GM19193 (cell line): ENCODE measurements around the gene ENC1.

Source experiments
- POLR2A ChIP-seq: IDR thresholded peaks from 4 replicates; pipeline ENCODE4 v1.6.1; 2011; ENCODE audit not compliant: insufficient read depth, insufficient read length; ENCODE audit errors: extremely low read depth

The ENC1 gene

GRCh38 chr5:74608736-74609601 is 31.6 kb downstream of the ENC1 start:
- TF ChIP-seq POLR2A = no peak

- TF ChIP-seq POLR2A = no peak
These were observed 34.8 kb downstream of the ENC1 start for GRCh38 chr5:74605759-74606158.

DNA sequence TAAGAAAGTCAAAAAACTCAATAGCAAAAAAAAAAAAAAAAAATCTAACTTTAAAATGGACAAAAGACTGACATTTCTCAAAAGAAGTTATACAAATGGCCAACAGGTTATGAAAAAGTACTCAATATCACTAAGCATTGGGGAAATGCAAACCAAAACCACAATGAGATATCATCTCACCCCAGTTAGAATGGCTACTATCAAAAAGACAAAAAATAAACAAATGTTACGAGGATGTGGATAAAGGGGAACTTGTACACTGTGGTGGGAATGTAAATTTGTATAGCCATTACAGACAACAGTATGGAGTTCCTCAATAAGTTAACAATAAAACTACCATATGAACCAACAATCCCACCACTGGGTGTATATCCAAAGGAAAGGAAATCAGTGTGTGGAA is 37.2 kb downstream of the ENC1 start:
- no peak for TF ChIP-seq POLR2A

DNA sequence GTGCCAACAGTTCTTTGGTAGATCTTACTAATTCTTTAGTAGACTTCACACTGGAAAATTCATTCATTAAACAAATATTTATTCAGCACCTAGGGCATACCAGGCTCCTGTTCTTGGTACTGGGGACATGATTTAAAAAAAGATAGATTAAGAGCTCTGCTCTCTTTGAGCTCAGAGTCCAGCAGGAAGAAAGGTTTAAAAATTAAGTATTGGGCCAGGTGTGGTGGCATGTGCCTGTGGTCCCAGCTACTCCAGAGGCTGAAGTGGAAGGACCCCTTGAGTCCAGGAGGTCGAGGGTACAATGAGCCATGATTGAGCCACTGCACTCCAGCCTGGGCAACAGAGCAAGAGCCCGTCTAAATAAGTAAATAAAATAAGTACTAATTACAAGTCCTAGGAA is 41.4 kb downstream of the ENC1 start:
- TF ChIP-seq POLR2A = no peak

- no peak for TF ChIP-seq POLR2A
These were observed 41.8 kb downstream of the ENC1 start for GRCh38 chr5:74598731-74599130.

GRCh38 chr5:74596927-74597326 is 43.6 kb downstream of the ENC1 start:
- no peak for TF ChIP-seq POLR2A

- no peak for TF ChIP-seq POLR2A
These were observed 45.2 kb downstream of the ENC1 start for GRCh38 chr5:74595143-74595925.

DNA sequence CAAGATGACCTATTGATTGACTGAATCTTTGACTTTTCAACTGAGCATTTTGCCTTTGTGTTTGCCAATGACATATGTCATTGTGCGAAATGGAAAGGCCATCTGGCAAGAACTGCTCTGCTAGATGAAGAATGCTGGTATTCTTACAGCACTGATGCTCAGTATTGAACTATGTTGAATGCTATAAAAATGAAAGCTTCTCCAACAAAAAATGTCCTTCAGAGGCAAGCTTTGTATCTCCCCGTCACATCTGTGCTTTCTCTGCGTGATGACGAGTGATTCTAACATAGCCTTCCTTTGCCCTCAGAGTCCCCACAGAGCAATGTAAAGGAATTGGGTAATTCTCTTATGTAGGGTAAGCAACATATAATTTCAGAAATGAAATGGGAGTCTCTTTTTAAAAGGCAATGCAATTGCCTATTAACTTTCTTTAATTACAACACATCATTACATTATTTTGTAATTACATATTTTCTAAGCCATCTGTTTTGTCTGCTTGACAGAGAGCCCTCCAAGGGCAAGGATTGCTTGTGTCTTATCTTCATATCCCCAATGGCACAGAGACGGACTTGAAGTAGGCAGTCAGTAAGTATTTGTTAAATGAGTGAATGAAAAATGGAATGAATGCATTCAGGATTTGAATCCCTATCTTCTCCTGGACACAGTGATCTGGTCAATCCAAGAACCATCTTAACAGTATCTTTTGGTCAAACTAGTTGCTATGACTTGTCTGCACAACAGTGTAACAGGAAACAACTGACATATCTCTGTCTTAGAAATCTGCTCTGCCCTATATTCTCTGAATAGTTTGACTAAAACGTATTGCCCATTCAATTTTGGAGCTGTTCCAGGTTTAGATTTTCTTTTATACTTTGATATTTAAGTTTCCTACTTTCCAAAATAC is 46.1 kb downstream of the ENC1 start:
- no peak for TF ChIP-seq POLR2A

DNA sequence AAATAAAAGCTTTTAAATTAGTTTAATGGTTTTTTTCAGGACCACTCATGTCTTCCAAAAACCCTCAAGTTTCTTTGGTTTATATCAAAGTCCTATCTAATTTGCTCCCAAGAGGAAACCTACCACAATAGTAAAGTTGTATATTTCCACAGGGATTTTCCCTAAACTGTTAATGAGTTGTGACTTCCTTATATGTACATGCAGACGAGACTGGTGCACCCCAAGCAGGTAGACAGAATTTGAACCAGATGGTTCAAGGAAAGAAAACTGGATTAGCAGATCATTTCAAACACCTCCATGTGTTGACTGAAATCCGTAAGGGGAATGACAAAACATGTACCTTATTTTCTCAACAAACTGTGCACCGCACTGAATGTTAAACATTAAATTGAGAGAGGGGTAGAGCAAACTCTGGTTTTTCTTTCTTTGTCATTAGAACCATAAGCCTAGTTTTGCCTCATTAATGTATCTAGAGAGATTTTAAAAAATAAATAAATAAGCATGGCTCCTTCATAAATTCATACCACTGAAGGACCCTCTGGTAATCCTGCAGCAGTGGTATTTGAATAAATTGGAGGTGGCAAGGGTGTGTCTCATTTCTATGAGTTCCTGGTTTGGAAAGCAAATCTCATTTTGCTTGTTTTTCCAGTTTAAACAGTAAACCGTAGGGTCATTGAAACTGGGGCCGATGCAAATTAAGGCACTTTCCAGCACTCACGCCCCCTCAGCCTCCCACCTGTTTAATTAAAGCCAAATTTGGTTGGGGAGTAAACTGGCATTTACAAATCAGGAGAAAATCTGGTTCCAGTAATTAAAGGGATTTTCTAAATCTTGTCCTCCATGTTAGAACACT is 51.1 kb downstream of the ENC1 start:
- TF ChIP-seq POLR2A = no peak

DNA sequence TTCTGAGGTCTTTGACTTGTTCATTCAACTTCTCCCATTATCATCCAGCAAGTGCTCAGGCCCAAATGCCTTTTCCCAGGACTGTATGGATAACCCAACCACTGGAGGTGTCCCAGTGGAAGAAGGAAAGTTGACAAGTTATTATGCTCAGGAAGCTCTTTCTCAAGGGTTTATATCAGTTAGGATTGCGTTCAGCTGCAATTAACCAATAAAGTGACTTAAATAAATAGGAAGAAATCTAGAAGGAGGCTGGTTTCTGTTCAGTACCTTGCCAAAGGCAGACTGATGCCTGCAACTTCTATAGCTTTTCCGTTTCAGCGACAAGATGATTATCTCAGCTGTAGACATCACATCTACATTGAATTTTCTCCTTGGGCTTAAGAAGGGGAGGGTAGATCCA is 52.1 kb downstream of the ENC1 start:
- TF ChIP-seq POLR2A = no peak

GRCh38 chr5:74587890-74588289 is 52.6 kb downstream of the ENC1 start:
- no peak for TF ChIP-seq POLR2A

GRCh38 chr5:74587300-74587699 is 53.2 kb downstream of the ENC1 start:
- no peak for TF ChIP-seq POLR2A

- TF ChIP-seq POLR2A = no peak
These were observed 53.7 kb downstream of the ENC1 start for GRCh38 chr5:74586856-74587255.

DNA sequence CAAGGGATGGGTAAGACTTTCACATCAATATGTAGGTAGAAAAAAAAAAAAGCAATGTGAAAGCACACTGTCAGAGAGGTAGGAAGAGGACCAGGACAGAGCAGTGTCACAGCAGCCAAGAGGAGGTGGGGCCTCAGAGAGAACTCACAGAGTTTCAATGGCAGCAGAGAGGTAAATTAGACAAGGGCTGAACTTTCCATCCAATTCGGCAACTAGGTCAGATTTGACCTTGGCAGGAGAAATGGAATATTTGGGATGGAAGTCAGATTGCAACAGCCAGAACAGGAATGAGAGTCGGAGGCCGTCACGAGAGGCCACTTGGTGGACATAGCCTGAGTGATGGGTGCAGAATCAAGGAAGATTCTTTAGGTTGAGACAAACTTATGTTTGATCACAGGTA is 57.7 kb downstream of the ENC1 start:
- no peak for TF ChIP-seq POLR2A
